Small intestine (tissue), 7 donors: ENCODE results near the gene CACNA1H. TPM values are rescaled to one million over a fixed set of nuclear protein-coding genes. Genes with fewer than 3 reads are reported as not detected.
"Not testable (repeated sequence)": the region's sequence is repeated elsewhere in the genome, so short reads cannot be mapped to it uniquely, and the experiment has no call there.

Experiments used
- DNase-seq, 2 donors: peaks; one replicate each; pipeline versions ENCODE4 v3.0.0 to v3.0.0-alpha.2; 2013
- FAIRE-seq: peaks from 2 replicates; lab custom pipeline; 2012; peaks lifted over from hg19 to GRCh38; lab: Jason Lieb, UNC
- H3K27ac ChIP-seq, 3 donors: one replicate each; pipeline ENCODE4 v1.5.1; 2013; ENCODE audit warnings: low read length in 2 of 3, mild to moderate bottlenecking in 2 of 3, control low read depth in 1 of 3, inconsistent platforms in 1 of 3, low read depth in 1 of 3, moderate library complexity in 1 of 3
- H3K27me3 ChIP-seq, 3 donors: one replicate each; pipeline ENCODE4 v1.6.1; 2013; ENCODE audit warnings: low read length in 3 of 3, inconsistent platforms in 1 of 3; ENCODE audit not compliant: control insufficient read depth in 3 of 3, insufficient read depth in 3 of 3
- H3K36me3 ChIP-seq, 3 donors: one replicate each; pipeline ENCODE4 v1.6.1; 2013; ENCODE audit warnings: low read length in 3 of 3, inconsistent platforms in 1 of 3, low read depth in 1 of 3, mild to moderate bottlenecking in 1 of 3, moderate library complexity in 1 of 3; ENCODE audit not compliant: control insufficient read depth in 3 of 3, insufficient read depth in 2 of 3
- H3K4me1 ChIP-seq, 3 donors: one replicate each; pipeline ENCODE4 v1.6.1; 2013; ENCODE audit warnings: low read length in 2 of 3, inconsistent platforms in 1 of 3, low read depth in 1 of 3, mild to moderate bottlenecking in 1 of 3, moderate library complexity in 1 of 3; ENCODE audit not compliant: control insufficient read depth in 3 of 3, insufficient read depth in 2 of 3
- H3K4me3 ChIP-seq, 3 donors: one replicate each; pipeline ENCODE4 v1.5.1; 2013; ENCODE audit warnings: low read length in 3 of 3, control low read depth in 1 of 3, inconsistent platforms in 1 of 3, low read depth in 1 of 3, mild to moderate bottlenecking in 1 of 3, moderate library complexity in 1 of 3
- H3K9me3 ChIP-seq, 2 donors: one replicate each; pipeline ENCODE4 v1.6.1; 2013; ENCODE audit warnings: low read depth in 1 of 2, low read length in 1 of 2; ENCODE audit not compliant: control insufficient read depth in 2 of 2, insufficient read depth in 1 of 2
- WGBS, 3 donors: extraction: QIAGEN DNeasy Blood & Tissue Kit; methylation state at CpG; one replicate each; pipeline ENCODE4 v1.1.7; 2013; 5-methylcytosine and 5-hydroxymethylcytosine counted together
- polyA plus RNA-seq, 4 donors: library from polyadenylated mRNA; stranded (reverse) in 3 of 4; unstranded in 1 of 4; fragments of 200-250 nt in 3 of 4; fragments of 120-200 nt in 1 of 4; gene quantifications; one replicate each; pipeline versions ENCODE4 v1.2.1 to v1.2.3, GENCODE V29; 2013
- donor health status: healthy with polysubstance abuse.
- donor health status: control.
- donor health status: control.
- donor health status: Bipolar disorder and iron deficiency.
- donor health status: healthy.

CACNA1H gene
- polyA plus RNA-seq, 4 donors = 0.22 to 7.0 (median 3.2) TPM

DNA sequence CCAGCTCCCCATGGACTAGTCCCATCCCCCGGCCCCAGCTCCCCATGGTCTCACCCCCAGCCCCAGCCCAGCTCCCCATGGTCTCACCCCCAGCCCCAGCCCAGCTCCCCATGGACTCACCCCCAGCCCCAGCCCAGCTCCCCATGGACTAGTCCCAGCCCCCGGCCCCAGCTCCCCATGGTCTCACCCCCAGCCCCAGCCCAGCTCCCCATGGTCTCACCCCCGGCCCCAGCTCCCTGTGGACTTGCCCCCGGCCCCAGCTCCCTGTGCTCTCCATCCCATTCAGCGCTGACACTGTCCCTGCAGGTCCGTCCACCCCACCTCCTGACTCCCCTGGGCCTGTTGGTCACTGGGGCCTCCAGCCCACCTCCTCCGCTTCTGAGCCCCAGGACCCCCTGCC is 78.4 kb downstream of the CACNA1H start:
- H3K36me3 ChIP-seq, H3K9me3 ChIP-seq, H3K27me3 ChIP-seq, H3K4me3 ChIP-seq, H3K4me1 ChIP-seq, FAIRE-seq, H3K27ac ChIP-seq, DNase-seq: not testable (repeated sequence)
- WGBS, 3 donors = 86 to 93% (median 87%) methylated on average over 5 to 7 of the region's 7 CpGs

DNA sequence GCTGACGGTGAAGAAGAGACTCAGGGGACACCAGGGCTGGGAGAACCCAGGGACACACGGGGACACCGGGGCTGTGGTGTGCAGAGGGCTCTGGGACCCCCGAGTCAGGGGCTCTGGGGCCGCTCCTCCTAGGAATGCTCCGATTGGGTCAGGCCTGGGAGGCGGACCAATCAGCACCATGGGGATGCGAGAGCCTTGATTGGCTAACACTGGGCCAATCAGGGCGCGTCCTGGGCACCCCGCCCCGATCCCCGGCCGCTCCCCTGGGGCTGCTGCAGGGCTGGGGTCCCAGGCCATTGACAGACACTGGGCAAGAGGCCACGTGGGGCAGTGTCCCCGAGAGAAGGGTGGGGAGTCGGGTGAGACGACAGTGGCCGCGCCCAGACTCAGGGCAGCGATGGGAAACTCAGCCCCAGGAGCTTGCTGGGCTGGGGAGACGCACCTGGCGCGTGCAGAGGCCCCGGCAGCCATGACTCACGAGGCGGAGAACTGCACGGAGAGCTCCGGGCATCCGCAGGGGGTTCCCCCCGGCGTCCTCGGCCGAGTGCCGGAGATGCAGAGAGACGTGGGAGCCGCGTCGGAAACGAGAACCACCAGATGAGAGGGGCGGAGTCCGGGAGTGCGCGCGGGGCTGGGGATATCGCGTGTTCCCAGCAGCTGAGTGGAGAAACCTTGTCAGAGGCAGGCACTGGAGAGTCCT is 79.3 kb downstream of the CACNA1H start:
- not testable (repeated sequence) for H3K4me3 ChIP-seq, H3K27ac ChIP-seq, H3K36me3 ChIP-seq

DNA sequence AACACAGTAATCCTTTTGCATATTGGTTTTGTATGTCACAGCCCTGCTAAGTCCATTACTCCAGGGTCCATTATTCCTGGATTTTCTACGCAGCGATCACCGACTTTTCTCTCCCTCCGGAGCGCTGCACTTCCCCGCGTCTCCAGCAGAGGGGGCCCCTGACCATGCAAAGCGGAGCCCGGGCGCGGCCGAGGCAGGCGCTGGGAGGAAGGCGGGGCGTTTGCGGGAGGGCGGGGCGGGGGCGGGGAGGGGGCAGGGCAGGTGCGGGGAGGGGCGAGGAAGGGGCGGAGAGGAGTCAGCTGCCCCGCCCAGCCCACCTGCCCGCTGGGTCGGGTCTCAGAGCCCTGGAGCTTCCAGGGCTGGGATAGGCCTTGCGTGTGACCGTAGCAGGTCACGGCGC is 83.8 kb downstream of the CACNA1H start:
- H3K27me3 ChIP-seq, DNase-seq, H3K4me1 ChIP-seq, H3K27ac ChIP-seq, H3K9me3 ChIP-seq, H3K4me3 ChIP-seq, FAIRE-seq, H3K36me3 ChIP-seq: not testable (repeated sequence)
- no CpG with 5 or more reads among the region's 29 CpGs for WGBS, 3 donors

More for the DNA sequence above, 79.3 kb downstream of the CACNA1H start:
- not testable (repeated sequence) for H3K27me3 ChIP-seq, H3K4me1 ChIP-seq, DNase-seq, FAIRE-seq, H3K9me3 ChIP-seq
- no CpG with 5 or more reads among the region's 47 CpGs for WGBS, 3 donors

DNA sequence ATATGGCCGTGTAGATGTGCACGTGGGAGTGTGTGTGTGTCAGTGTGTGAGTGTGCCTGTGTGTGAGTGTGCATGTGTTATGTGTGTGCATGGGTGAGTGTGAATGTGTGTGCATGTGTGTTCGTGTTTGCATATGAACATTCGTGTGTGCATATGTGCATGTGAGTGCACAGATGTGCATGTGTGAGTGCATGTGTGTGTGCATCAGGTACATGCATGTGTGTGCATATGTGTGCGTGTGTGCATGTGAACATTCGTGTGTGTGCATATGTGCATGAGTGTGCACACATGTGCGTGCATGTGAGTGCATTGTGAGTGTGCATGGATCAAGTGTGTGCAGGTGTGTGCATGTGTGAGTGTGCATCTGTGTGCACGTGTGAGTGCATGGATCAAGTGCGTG is 85.1 kb downstream of the CACNA1H start:
- Histone ChIP-seq H3K27ac (no peak overlapping the region), H3K4me1 (no peaks in the 10 kb centered on the region), H3K36me3 (no peaks in the 10 kb centered on the region), H3K9me3 (no peaks in the 10 kb centered on the region), H3K27me3 (no peaks in the 10 kb centered on the region), H3K4me3 (no peak overlapping the region)
- FAIRE-seq (no peak), DNase-seq (no peak)
- WGBS, 3 donors = 70 to 80% (median 77%) methylated on average over 9 of the region's 9 CpGs

DNA sequence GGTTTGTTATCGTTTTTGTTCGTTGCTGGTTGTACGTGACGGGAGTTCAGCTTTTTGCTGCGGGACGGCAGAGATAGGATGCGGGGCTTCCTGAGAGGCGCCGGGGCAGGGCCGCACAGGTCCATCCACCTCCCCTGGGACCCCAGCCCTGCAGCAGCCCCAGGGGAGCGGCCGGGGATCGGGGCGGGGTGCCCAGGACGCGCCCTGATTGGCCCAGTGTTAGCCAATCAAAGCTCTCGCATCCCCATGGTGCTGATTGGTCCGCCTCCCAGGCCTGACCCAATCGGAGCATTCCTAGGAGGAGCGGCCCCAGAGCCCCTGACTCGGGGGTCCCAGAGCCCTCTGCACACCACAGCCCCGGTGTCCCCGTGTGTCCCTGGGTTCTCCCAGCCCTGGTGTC is 86.0 kb downstream of the CACNA1H start:
- not testable (repeated sequence) for H3K4me3 ChIP-seq, FAIRE-seq, H3K27me3 ChIP-seq, H3K27ac ChIP-seq, H3K9me3 ChIP-seq, H3K36me3 ChIP-seq, H3K4me1 ChIP-seq, DNase-seq
- WGBS, 3 donors = 68 to 70% (median 69%) methylated on average over 12 to 20 of the region's 23 CpGs

DNA sequence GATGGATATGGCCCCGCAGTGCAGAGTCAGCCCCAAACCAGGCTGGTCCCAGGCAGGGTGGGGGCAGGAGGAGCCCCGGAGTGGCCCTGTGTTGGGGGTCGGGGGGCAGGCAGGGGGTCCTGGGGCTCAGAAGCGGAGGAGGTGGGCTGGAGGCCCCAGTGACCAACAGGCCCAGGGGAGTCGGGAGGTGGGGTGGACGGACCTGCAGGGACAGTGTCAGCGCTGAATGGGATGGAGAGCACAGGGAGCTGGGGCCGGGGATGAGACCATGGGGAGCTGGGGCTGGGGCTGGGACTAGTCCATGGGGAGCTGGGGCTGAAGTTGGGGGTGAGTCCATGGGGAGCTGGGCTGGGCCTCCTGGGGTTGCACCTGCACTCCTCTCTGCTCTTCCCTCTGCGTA is 86.7 kb downstream of the CACNA1H start:
- H3K36me3 ChIP-seq, H3K4me3 ChIP-seq, H3K4me1 ChIP-seq, H3K9me3 ChIP-seq, H3K27ac ChIP-seq, DNase-seq, FAIRE-seq, H3K27me3 ChIP-seq: not testable (repeated sequence)
- 75 to 82% (median 80%) methylated on average over 3 to 9 of the region's 9 CpGs for WGBS, 3 donors

DNA sequence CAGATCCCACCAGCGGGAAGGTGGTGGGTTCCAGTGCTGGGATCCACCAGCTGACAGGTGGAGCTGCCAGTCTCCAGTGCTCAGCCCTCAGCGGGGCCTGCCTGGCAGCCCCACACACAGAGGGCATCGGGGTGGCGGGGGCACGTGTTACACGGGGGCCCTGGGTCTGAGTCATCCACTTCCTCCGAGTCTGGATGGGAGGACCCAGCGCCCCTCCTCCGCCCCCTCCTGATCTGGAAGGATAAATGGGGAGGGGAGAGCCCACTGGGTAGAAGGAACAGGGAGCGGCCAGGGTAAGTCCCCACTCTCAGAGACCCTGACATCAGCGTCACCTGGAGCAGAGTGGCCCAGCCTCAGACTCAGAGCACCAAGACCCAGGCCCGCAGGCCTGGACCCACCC is 87.5 kb downstream of the CACNA1H start, which contains the start of gene TPSAB1:
TPSAB1 (plus strand) TSS at position 270 of the 400 bp plus-strand sequence. CDS start 234 bp downstream, outside the sequence.
- H3K27me3 ChIP-seq, H3K36me3 ChIP-seq, H3K4me3 ChIP-seq, H3K9me3 ChIP-seq, H3K27ac ChIP-seq, FAIRE-seq, DNase-seq, H3K4me1 ChIP-seq: not testable (repeated sequence)
- WGBS, 3 donors = 36 to 61% (median 49%) methylated on average over 4 to 8 of the region's 12 CpGs

DNA sequence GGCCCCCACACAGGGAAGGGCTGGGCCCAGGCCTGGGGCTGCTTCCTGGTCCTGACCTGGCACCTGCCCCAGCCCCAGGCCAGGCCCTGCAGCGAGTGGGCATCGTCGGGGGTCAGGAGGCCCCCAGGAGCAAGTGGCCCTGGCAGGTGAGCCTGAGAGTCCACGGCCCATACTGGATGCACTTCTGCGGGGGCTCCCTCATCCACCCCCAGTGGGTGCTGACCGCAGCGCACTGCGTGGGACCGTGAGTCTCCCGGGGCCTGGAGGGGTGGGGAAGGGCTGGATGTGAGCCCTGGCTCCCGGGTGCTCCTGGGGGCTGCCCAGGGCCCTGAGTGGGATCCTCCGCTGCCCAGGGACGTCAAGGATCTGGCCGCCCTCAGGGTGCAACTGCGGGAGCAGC is 88.2 kb downstream of the CACNA1H start:
- FAIRE-seq, H3K36me3 ChIP-seq, H3K4me3 ChIP-seq, H3K4me1 ChIP-seq, DNase-seq, H3K27ac ChIP-seq, H3K9me3 ChIP-seq, H3K27me3 ChIP-seq: not testable (repeated sequence)
- 77 to 82% (median 78%) methylated on average over 4 to 13 of the region's 15 CpGs for WGBS, 3 donors

DNA sequence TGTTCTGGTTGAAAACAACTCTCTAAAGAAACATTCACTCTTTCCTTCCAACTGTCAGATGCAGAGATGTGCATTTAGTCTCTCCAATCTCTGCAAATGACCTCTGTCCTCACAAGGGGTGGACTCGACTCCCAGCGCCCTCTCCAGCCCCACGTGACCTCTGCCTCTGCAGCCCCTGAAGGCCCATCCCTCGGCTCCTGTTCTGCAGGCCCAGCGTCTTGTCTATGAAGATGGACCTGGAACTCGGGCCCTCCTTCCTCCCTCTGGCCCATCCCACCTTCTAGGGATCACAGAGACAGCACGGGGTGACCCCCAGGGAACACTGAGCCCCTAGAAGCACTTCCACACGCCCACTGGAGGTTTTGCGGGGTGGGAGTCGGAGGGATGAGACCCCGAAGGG is 90.5 kb downstream of the CACNA1H start:
- H3K36me3 ChIP-seq, H3K9me3 ChIP-seq, FAIRE-seq, H3K27ac ChIP-seq, DNase-seq, H3K27me3 ChIP-seq, H3K4me3 ChIP-seq, H3K4me1 ChIP-seq: not testable (repeated sequence)
- WGBS, 3 donors = 22 to 53% (median 24%) methylated on average over 7 of the region's 11 CpGs
